Activated effector memory CD4-positive, alpha-beta T cell treated with anti-CD3 and anti-CD28 coated beads, Interleukin-2, amount 50 U/mL, for 16 hours (primary cell): Measurements from ENCODE around the gene IMPDH2.

Experiments
- DNase-seq: peaks from one replicate; pipeline ENCODE4 v3.0.0-alpha.2; 2020

Gene IMPDH2

DNA sequence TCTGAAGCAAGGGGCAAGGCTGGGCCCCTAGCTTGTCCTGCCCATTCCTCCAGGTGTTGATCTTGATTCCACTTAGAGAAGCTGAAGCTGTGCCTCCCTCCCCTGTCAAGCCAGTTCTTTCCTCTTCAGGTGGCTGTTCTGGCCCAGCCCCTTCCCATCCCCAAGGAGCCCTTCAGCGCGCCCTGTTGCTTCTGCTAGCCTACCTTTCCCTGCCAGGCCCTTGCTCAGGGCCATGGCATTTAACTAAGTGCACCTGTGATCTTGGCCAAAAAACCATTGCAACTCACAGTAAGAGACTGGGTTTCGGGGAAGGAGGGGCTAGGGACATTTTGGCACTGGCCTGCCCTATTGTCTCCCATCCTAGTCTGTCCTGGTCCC lies 23.9 kb downstream of the IMPDH2 start:
- DNase-seq = no peak

DNA sequence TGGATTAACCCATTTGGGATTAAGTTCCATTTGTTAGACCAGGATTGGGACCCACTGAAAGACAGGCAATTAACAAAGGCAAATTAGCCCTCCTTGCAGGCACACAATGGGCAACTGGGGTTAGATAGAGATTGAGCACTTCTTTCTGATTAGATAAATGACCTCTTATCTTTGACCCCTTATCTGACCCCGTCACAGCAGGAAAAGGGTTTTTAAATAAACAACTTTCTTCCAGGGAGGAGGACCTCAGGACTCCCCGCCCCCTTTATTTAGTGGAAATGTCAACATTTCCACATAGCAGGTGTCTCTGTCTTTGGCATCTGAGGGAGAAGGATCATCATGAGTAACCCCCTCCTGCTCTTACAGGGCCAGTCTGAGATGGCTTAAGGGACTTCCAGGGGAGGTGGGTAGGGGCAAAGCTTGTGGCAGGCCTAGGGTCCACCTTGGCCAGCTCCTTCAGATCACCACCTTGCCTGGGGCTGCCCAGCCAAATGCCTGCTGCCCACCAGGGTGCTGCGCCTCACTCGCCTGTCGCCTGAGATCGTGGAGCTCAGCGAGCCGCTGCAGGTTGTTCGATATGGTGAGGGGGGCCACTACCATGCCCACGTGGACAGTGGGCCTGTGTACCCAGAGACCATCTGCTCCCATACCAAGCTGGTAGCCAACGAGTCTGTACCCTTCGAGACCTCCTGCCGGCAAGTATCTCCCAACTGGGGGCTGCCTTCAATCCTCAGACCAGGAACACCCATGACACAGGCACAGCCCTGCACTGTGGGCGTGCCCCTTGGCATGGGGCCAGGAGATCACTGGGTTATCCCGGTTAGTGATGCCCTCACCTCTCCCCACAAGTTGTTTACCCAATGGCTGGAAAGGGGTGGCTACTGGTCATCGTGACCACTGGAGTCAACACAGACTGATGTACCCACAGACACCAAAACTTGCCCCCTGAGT lies 24.6 kb downstream of the IMPDH2 start:
- DNase-seq = no peak

DNA sequence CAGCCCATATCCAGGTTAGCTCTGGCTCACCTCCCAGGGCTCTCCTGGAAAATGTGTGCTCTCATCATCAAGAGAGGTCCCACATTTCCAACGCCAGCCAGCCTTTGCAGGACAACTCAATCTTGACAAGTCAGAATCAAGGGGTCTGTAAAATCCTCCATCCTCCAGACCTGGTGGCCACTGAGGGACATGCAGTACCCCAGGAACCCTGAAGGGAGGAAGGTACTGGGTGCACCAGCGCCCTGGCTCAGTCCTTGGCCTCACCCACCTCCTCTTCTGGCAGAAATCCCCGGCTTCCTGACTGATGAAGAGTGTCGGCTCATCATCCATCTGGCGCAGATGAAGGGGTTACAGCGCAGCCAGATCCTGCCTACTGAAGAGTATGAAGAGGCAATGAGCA lies 28.0 kb downstream of the IMPDH2 start:
- no peak for DNase-seq

DNA sequence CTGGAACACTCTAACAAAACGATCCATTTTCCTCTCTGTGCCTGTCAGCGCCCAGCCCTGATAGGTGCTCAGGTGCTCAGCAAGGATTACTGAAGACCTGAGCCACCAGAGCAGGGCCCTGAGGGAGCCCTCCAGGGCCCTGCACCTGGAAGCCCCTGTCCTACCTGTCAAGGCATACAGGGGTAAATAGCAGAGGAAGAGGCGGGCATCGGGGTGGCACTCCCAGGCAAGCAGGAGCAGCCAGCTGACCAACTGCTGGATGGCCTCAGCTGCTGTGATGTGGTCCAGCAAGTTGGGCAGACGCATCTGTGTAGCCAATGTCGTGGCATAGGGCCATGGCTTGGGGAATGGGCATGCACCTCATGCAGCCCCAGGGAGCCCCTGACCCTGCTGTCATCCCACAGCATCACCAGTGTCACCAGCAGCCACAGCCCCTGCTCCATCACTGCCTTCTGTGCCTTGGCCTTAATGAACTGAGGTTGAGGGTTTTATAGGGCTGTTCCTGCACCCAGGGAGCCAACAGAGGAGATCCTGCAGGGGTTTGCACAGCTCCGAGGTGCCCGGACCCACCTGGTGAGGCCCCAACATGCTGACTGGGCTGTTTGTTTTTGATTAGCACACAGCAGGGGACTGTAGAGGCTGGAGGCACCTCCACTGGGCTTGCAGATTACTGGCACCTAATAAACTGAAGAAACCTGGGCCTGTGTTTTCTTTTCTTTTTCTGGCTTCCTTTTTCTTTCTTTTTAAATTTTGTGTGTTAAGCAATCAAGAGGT lies 29.9 kb downstream of the IMPDH2 start:
- DNase-seq = no peak

DNA sequence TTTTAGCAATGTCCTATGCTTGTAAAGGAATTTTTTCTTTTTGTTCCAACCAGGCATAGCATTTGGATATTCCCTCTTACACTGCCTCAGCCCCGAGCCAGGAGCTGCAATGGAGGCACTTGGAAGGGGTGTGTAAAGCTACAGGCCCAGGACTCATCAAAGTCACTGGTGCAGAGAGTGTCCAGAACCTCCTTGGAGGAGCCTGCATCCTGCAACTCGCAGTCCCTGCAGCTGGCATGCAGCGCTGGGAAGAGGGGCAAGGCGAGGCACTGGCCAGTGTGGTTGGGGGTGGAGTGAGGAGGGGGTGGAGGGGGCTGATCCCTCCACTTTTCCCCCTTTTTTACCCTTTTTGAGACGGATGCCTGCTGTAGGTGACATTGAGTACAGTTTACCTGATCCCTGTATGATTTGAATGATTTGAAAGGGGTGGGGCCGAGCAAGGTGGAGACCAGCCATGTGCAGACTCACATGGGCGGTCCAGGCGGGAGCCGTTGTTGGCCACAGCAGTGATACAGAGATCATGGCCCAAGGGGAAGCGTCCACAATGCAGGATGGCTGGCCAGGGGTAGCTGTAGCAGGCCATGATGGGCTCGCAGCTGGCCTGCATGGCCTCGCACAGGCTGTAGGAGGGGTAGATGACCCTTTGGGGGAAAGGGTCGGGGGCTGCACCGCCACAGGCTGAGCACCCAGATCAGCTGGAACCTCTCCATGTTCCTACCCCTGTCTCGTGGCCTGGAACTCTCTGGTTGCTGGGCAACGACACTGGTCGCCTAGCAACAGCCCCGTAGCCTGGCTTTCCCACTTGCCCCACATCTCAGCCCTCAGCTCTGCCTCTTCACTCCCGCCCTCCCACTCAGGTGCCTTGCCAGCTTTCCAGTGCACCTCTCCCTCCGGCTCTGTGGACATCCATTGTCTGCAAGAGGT lies 31.2 kb downstream of the IMPDH2 start:
- DNase-seq = no peak

DNA sequence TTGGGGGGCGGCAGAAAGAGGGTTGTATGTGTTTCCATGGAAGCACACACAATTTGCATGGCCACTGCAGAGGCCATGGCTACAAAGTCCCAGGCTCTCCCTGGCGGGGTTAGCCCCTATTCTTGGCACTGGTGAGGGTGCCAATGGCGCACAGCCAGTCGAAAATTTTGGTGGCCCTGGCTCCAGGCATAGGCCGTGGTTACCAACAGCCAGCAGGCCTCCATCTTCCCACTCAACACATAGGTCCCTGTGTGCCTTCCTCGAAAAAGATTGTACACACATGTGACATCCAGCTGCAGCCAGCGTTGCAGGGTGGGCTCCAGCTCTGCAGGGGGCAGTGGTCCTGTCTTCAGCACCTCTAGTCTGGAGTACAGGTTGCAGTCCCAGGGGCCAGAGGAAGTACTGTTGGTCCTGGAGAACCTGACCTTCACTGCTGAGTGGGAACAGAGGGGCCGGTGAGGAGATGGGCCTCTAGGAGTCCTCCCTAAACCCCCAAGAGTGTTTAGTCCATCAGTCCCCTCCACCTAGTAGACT lies 32.0 kb downstream of the IMPDH2 start:
- no peak for DNase-seq

DNA sequence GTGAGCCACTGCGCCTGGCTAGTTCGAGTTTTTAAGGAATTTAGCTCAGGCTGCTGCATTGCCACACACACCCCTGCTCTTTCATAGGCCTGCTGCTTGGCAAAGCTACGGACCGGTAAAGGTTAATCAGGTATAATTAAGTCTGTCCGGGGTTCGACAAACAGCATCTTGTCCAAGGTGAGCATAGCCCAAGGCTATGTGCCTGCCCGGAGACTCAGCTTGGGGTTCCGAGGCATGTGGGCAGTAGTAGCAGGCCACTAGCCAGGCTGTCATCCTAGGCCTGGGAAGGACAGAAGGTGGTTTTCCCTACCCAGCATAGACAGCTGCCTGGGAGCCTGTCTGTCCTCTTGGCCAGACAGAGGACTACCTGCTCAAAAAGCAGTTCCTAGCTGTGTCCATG lies 32.6 kb downstream of the IMPDH2 start:
- no peak for DNase-seq

DNA sequence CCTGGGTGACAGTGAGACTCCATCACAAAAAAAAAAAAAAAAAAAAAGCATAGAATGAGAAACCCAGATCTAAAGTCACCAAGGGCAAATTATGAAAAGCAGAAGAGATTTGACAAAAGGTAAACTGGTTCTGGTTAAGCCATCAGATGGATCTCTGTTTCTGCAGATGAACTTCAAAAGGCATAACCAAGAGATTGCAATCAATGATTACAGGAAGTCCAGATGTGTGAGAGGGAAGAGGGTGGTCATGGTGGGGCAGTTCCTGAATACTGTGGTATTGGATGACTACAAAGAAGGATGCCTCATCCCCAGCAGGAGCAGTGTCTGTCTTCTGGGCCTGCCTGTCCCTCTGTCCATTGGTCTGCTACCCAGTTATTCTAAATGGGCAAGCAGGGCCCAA lies 35.4 kb downstream of the IMPDH2 start:
- no peak for DNase-seq

DNA sequence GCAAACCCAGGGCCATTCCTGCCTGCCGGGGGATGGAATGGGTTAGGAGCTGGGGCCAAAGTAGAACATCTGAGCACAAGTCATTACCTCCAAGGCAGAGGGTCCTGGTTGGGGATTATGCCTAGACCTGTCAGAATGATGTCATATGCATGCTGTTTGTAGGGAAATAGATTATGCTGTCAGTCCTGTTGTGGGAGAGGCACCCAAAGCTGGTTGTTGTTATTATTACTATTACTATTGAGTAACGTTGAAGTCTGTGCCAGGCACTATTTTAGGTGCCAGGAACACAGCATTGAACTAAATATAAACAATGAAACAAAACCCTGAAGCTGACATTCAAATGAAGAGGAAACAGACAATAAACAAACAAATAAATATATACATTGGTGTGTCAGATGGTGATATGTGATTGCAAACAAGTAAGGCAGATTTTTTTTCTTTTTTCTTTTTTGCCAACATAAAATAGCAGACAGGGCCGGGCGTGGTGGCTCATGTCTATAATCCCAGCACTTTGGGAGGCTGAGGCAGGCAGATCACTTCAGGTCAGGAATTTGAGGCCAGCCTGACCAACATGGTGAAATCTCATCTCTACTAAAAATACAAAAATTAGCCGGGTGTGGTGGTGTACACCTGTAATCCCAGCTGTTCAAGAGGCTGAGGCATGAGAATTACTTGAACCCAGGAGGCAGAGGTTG lies 37.2 kb downstream of the IMPDH2 start:
- DNase-seq = no peak

DNA sequence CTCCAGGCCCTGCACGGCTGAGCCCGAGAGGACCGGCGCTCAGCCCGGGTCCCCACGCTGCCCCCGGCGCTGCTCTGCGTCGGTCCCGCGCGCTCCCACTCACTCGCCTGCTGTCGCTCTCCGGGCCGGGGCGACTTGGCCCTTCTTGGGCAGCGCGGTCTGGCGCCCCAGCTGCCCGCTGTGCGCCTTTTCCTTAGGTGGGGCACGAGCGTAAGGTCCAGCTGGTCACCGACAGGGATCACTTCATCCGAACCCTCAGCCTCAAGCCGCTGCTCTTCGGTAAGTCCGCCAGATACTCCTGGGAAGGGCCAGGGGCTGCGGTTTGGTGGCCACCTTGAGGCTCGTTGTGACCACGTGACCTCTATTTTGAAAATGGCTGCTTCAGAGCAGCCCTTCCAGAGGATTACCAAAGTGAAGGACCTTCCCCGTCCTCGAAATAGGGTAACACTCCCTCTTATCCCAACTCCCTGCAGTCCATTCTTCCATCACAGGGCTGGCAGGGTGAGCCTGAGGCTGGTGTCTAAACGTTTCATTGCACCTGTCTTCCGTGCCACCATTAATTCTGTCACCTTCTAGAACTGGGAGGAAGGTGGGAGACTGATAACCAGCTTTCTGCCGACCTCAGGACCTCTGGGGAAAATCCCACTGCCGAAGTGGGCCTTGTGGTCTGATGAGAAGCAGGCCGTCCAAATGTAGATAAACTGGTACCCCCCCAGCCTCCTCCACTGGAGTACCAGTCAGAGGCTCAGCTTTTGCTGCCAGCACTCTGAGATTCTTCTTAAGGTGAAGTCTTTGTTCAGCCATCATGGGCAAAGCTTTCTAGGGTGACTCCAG lies 38.3 kb downstream of the IMPDH2 start:
- DNase-seq = peak; percentile 76

DNA sequence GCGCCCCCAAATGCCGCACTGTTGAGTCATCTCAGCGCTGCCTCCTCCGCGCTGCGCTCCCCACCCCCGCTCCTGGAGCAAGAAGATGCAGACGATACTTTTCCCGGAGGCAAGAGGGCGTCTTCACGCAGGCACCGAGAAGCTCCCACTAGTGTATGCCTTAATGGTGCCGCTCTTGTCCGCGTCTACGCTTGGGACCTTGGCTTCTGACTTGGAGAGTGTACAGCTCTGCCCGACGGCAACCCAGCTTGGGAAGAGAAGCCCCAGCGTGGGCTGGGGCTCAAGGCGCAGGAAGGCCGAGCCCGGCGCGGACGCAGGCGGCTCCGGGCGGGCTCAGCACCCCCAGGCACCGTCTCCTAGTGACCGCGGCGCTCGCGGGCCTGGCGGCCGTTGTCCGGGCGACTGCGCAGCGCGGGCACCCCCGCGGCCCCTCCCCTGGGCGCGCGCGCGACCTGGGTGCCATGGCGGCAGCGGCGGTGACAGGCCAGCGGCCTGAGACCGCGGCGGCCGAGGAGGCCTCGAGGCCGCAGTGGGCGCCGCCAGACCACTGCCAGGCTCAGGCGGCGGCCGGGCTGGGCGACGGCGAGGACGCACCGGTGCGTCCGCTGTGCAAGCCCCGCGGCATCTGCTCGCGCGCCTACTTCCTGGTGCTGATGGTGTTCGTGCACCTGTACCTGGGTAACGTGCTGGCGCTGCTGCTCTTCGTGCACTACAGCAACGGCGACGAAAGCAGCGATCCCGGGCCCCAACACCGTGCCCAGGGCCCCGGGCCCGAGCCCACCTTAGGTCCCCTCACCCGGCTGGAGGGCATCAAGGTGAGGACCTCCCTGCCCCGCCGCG lies 39.2 kb downstream of the IMPDH2 start, which contains the start of gene P4HTM:
Gene P4HTM (plus strand): TSS at position 446 of the 840 bp plus-strand sequence. CDS start 16 bp downstream, at position 462.
- peak; percentile 92 for DNase-seq

DNA sequence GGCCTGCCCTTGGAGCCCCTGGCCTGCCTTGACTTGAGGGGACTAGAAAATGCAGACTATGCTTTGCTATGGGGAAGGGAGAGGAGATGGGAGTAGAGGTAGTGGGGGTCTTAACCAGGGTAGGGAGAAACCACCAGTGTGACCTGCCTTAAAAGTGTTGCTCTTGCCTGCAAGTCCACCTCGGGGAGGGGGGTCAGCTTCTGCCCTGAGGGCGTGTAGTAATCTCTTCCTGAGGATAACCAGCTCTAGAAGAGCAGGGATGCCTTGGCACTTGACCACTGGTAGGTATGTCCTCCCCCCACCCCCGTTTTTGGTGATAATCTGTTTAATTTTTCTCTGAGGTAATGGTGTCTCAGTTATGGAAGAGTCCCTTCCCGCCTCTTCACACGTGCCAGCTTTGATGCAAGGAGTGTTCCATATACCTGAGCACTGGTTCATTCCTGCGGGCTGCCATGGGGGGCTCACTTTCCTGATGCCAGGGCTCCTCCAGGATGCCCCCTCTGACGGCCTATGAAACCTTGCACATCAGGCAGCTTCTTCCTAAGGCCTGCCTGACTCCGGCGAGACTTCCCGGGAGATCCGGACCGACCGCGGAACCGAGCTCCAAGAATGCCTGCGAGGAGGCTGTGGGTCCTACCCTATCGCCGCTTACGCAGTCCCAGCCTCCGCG lies 39.9 kb downstream of the IMPDH2 start:
- no peak for DNase-seq

DNA sequence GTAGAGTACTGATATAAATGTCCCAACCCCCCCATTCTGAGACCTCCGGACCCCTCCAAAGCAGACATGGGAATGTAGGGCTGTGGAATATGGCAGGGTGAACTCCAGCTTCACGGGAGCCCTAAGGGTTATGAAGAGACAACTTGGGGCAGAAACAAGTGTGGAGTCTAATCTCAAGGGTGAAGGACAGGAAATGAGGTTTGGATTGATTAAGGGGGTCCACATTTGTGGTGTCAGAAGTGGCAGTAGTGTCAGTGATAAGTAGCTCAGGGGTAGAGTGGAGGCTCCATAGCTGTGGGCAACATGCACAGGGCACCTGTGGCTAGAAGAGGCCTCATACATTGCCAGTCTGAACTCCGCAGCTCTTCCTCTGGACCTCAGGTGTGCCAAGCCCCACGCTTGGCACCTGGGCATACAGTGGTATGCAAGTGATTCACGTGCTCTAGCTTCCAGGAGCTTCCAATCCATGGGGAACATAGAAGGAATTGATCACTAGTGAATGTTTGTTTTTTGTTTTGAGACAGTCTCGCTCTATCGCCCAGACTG lies 43.3 kb downstream of the IMPDH2 start:
- DNase-seq = no peak

DNA sequence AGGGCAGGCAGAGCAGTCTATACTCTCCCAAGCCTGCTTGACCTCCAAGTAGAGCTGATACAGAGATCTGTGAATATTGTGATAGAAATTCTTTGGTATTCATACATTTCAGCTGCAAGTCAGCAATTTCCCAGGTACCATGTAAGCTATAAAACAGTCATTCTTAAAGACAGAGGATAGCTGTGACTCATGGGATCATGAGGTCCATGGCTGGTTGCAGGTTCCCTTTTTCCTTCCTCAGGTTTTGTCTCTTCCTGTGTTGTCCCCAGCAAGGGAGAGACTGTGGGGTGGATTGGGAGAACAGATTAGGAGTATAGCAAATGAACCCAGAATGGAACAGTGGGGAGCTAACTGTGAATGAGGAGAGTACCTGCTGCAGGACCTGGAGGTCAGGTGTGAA lies 44.5 kb downstream of the IMPDH2 start:
- DNase-seq = no peak

DNA sequence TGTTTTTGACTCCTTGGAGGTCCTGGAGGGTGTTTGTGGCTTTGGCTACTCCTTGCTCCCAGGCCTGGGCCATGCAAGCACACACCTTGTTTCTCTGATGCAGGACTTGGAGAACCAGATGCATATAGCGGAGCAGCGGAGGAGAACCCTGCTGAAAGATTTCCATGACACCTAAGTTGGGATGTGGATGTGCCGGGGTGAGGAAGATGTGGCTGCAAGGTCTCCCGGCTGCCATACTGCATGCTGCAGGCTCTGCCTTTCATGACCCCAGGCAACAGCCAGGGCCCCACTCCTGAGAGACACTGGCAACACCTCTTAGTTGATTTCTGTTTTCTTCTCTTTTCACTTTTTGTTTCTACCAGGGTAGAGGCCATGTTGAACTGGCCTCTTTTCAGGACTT lies 46.1 kb downstream of the IMPDH2 start:
- no peak for DNase-seq

DNA sequence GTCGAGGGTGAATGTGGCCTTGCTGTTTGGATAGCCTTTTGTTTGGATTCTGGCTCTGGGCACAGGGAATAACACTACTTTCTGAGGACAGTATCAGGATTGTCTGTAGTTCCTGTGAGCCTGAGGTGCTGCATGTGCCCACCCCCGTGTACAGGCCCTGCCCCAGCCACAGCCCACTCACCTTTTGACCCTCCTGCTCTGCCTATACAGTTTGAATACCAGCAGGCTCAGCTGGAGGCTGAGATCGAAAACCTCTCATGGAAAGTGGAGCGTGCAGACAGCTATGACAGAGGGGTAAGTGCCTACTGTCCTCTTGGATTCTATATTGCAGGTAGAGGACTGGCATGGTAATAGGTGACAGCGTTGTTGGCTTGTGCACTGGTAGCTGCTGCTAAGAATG lies 46.5 kb downstream of the IMPDH2 start:
- DNase-seq = no peak

DNA sequence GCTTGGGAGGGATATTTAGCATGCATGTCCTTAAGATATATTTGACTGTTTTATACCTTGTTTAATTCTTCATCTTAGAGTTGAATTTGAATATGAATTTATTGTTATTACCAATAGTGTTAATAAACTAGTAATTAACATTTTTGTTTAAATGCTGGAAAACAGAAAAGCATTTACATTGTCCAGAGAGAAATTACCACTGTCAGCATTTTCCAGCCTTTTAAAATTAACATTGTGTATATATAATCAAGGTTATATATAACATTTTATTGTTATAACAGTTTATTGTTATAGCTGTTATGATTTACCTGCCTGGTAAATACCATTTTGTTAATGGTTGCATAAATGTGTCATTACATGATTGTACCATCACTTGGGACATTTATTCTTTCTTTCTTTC lies 47.2 kb downstream of the IMPDH2 start:
- no peak for DNase-seq

DNA sequence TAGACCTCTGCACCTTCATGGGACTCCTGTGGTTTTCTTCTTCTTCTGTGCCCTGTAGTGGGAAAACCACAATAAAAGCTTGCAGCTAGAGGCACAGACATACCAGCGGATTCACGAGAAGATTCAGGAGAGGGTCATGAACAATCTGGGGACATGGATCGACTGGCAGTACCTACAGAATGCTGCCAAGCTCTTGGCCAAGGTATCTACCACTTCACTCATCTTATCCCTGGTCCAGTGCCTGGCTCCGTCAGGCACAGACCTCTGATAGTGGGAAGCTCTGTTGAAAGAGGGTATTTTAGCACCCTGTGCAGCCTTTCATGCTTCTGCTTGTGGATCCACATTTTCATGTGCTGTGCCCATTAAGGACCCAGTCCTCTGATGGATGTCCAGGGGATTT lies 48.9 kb downstream of the IMPDH2 start:
- no peak for DNase-seq

DNA sequence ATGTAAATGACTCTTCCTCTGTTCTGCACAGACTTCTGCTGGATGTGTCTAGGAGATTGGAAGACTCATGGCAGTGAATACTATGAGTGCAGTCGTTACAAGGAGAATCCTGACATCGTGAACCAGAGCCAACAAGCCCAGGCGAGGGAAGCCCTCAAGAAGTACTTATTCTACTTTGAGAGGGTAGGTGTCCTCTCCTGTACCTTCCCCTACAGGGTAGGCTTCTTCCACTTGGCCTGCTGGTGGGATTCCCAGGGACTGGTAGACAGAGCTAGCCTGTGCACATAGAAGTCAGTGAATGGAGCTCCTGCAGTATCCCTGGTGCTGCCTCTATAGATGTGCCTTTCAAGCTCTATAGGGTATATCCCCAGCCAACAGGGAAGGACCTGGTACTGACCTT lies 49.7 kb downstream of the IMPDH2 start:
- no peak for DNase-seq
